ENCODE results near the gene HTR2A. TPM values are rescaled to one million over a fixed set of nuclear protein-coding genes. Genes with fewer than 3 reads are reported as not detected.

Gene HTR2A
- total and polyA plus RNA-seq, 3 donors from 2014 or later, result 0.74 to 1.4 (median 1.0) TPM

DNA sequence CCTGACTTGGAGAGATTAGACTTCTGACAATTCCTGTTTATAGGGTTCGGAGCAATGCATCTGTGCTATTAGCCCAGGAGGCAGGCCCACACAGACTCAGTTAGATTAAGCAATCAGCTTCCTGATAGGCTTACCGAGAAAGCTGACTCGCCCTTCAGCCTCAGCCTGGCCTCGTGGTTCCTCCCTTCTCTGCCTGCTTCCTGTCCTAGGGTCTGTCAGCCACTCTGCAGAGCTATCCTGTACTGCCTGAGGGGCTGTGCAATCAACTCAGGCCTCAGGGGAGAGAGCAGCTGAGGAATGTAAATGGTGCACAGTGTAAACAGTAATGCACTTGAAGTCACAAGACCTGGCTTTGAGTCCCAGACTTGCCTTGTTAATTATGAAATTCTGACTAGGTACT, 30.7 kb downstream of the HTR2A start:
- no peak overlapping the region for H3K4me3 ChIP-seq
- 51 to 52% methylated on average over 4 of the region's 4 CpGs for WGBS, 2 donors
- no peaks in the 10 kb centered on the region for H3K9me3 ChIP-seq
- intact Hi-C loops (cut with DNase I; ENCODE audit: low total_unique reads), result no loop called here
- no peak for DNase-seq
- TF ChIP-seq, protein P1, sequence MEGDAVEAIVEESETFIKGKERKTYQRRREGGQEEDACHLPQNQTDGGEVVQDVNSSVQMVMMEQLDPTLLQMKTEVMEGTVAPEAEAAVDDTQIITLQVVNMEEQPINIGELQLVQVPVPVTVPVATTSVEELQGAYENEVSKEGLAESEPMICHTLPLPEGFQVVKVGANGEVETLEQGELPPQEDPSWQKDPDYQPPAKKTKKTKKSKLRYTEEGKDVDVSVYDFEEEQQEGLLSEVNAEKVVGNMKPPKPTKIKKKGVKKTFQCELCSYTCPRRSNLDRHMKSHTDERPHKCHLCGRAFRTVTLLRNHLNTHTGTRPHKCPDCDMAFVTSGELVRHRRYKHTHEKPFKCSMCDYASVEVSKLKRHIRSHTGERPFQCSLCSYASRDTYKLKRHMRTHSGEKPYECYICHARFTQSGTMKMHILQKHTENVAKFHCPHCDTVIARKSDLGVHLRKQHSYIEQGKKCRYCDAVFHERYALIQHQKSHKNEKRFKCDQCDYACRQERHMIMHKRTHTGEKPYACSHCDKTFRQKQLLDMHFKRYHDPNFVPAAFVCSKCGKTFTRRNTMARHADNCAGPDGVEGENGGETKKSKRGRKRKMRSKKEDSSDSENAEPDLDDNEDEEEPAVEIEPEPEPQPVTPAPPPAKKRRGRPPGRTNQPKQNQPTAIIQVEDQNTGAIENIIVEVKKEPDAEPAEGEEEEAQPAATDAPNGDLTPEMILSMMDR (IDR thresholded peaks at IDR 0.05), result no peak
- H3K27ac ChIP-seq, result no peak overlapping the region
- H3K27me3 ChIP-seq, result no peaks in the 10 kb centered on the region
- H3K4me1 ChIP-seq, result no peaks in the 10 kb centered on the region
- H3K36me3 ChIP-seq (ENCODE audit: low read depth, missing control alignments), result no peaks in the 10 kb centered on the region

DNA sequence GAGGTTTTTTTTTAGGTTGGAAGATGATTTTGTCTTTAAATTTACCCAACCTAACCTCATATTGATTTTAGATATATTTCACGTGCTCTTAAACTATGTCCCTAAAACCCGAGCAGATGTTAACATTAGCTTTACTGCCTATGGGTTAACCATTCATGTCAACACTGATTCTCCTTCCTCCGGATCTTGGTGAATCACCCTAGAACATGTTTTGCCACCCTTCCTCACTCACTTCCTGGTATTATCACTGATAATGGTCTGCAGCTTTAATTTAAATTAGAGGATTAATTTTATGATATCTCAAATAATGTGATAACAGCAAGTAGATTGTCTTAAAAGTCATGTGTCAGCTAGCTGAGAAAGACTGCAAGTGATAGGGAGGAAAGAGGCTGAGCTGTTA, 31.9 kb downstream of the HTR2A start:
- intact Hi-C loops (cut with DNase I; ENCODE audit: low total_unique reads), result no loop called here
- WGBS, 2 donors, result 72 to 75% methylated on average over 3 of the region's 3 CpGs

DNA sequence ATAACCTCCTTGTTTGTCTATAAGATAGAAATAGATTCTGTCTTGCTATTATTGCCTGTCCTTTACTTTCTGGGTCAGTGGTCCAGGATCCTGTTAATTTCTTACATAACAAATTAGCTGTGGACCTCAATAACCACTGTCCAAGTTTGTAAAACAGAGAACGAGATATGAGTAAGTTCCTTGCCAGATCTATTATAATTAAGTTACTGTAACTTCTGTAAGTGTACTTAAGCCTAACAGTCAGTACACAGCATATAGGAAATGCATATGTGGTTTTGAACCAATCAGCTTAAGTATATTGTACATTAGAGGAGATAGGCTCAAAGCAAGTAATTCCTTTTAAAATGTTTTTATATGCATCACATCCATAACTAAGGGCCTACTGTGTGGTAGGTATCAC, 34.9 kb downstream of the HTR2A start:
- intact Hi-C loops (cut with DNase I; ENCODE audit: low total_unique reads), result no loop called here
- no peak overlapping the region for H3K4me3 ChIP-seq
- 65 to 82% methylated on average over 1 of the region's 1 CpG for WGBS, 2 donors
- H3K27me3 ChIP-seq, result no peaks in the 10 kb centered on the region
- H3K4me1 ChIP-seq, result no peaks in the 10 kb centered on the region
- no peak for DNase-seq
- TF ChIP-seq, protein P1 (IDR thresholded peaks at IDR 0.05), result no peak
- TF ChIP-seq POLR2A (IDR thresholded peaks at IDR 0.05), result no peak
- no peaks in the 10 kb centered on the region for H3K9me3 ChIP-seq
- no peaks in the 10 kb centered on the region for H3K36me3 ChIP-seq (ENCODE audit: low read depth, missing control alignments)
- H3K27ac ChIP-seq, result no peak overlapping the region

More for the DNA sequence above, 31.9 kb downstream of the HTR2A start:
- no peak for TF ChIP-seq POLR2A (IDR thresholded peaks at IDR 0.05)
- TF ChIP-seq, protein P1 (IDR thresholded peaks at IDR 0.05), result no peak
- no peak for DNase-seq
- no peaks in the 10 kb centered on the region for H3K4me1 ChIP-seq
- H3K36me3 ChIP-seq (ENCODE audit: low read depth, missing control alignments), result no peaks in the 10 kb centered on the region
- H3K27ac ChIP-seq, result no peak overlapping the region
- H3K9me3 ChIP-seq, result no peaks in the 10 kb centered on the region
- H3K4me3 ChIP-seq, result no peak overlapping the region
- no peaks in the 10 kb centered on the region for H3K27me3 ChIP-seq

DNA sequence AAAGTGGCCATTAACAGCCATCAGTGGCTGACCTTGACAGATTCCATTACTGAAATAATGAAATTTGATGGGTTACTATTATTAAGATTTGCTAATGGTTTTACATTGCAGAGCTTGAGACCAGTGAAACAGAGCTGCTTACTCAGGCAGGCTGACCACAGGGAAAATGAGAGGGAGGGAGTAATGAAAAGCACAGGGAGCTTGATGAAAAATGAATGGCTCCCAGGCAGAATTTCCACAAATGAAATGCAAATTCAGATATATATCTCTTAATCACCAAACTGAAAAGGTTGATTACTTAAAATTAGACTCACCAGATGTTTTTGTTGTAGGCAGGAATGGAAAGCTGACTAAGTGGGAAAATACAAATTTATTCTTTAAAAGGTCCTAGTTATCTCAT, 36.1 kb downstream of the HTR2A start:
- no peak for DNase-seq

DNA sequence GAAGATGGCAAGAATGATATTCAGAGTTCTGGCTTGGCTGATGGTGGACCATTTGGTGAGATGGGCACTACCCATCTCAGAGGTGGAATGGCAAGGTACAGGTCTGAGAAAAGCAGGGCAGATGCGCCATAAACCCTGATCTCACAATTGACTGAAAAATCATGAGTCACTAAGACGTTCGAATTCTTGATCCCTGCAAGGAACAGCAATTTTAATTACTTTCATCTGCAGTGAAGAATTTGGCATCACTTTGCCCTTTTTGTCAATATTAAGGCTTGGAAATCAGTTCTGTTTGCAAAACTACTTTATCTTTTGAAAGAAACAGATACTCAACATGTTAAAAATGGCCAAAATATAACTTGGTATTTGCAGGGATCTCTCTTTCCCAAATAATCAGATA, 38.1 kb downstream of the HTR2A start:
- no peaks in the 10 kb centered on the region for H3K27me3 ChIP-seq
- H3K36me3 ChIP-seq (ENCODE audit: low read depth, missing control alignments), result no peaks in the 10 kb centered on the region
- no peak overlapping the region for H3K27ac ChIP-seq
- no peaks in the 10 kb centered on the region for H3K9me3 ChIP-seq
- intact Hi-C loops (cut with DNase I; ENCODE audit: low total_unique reads), result no loop called here
- TF ChIP-seq, protein P1 (IDR thresholded peaks at IDR 0.05), result no peak
- no peak for TF ChIP-seq POLR2A (IDR thresholded peaks at IDR 0.05)
- DNase-seq, result no peak
- WGBS, 2 donors, result 95% methylated on average over 3 of the region's 3 CpGs
- H3K4me1 ChIP-seq, result no peaks in the 10 kb centered on the region
- no peak overlapping the region for H3K4me3 ChIP-seq

More for the DNA sequence above, 36.1 kb downstream of the HTR2A start:
- no peaks in the 10 kb centered on the region for H3K4me1 ChIP-seq
- TF ChIP-seq, protein P1 (IDR thresholded peaks at IDR 0.05), result no peak
- TF ChIP-seq POLR2A (IDR thresholded peaks at IDR 0.05), result no peak
- no peak overlapping the region for H3K4me3 ChIP-seq
- intact Hi-C loops (cut with DNase I; ENCODE audit: low total_unique reads), result no loop called here
- H3K27me3 ChIP-seq, result no peaks in the 10 kb centered on the region
- H3K36me3 ChIP-seq (ENCODE audit: low read depth, missing control alignments), result no peaks in the 10 kb centered on the region
- no peak overlapping the region for H3K27ac ChIP-seq
- H3K9me3 ChIP-seq, result no peaks in the 10 kb centered on the region

Data from testis (tissue), 3 donors.